Cortex of kidney (tissue), 1 donor: Measurements from ENCODE around the gene NUAK2.

Source experiments
- DNase-seq: peaks from one replicate; lab custom pipeline; 2025; lab: John Stamatoyannopoulos, UW

Gene NUAK2

GRCh38 chr1:205275133-205275532, 46.4 kb downstream of the NUAK2 start:
- no peak for DNase-seq

- DNase-seq = no peak
These were observed 47.4 kb downstream of the NUAK2 start for GRCh38 chr1:205274041-205274691.

- DNase-seq = no peak
These were observed 48.0 kb downstream of the NUAK2 start for GRCh38 chr1:205273551-205273982.

- DNase-seq = no peak
These were observed 49.0 kb downstream of the NUAK2 start for GRCh38 chr1:205272536-205272935.

GRCh38 chr1:205271745-205272144, 49.8 kb downstream of the NUAK2 start:
- DNase-seq = no peak

- DNase-seq = no peak
These were observed 50.3 kb downstream of the NUAK2 start for GRCh38 chr1:205271277-205271676.

GRCh38 chr1:205270764-205271163, 50.8 kb downstream of the NUAK2 start:
- no peak for DNase-seq

GRCh38 chr1:205270271-205270670, 51.3 kb downstream of the NUAK2 start:
- no peak for DNase-seq

GRCh38 chr1:205269711-205270110, 51.8 kb downstream of the NUAK2 start:
- DNase-seq = no peak

- no peak for DNase-seq
These were observed 52.5 kb downstream of the NUAK2 start for GRCh38 chr1:205268846-205269680.

GRCh38 chr1:205267306-205267902, 54.1 kb downstream of the NUAK2 start:
- no peak for DNase-seq

- no peak for DNase-seq
These were observed 54.8 kb downstream of the NUAK2 start for GRCh38 chr1:205266611-205267305.

GRCh38 chr1:205263580-205264190, 57.9 kb downstream of the NUAK2 start:
- no peak for DNase-seq

GRCh38 chr1:205262731-205263171, 58.8 kb downstream of the NUAK2 start:
- no peak for DNase-seq

GRCh38 chr1:205261946-205262691, 59.4 kb downstream of the NUAK2 start:
- no peak for DNase-seq

GRCh38 chr1:205260948-205261732, 60.4 kb downstream of the NUAK2 start:
- DNase-seq = no peak

GRCh38 chr1:205259998-205260397, 61.5 kb downstream of the NUAK2 start:
- no peak for DNase-seq

- DNase-seq = no peak
These were observed 62.2 kb downstream of the NUAK2 start for GRCh38 chr1:205259324-205259832.

GRCh38 chr1:205258719-205259118, 62.8 kb downstream of the NUAK2 start:
- DNase-seq = no peak

- DNase-seq = no peak
These were observed 63.3 kb downstream of the NUAK2 start for GRCh38 chr1:205258261-205258691.
